Effector CD8-positive, alpha-beta T cell (primary cell): Measurements from ENCODE around the gene PCDHGB6.
"Not testable (repeated sequence)": the region's sequence is repeated elsewhere in the genome, so short reads cannot be mapped to it uniquely, and the experiment has no call there.

Experiments
- DNase-seq: peaks from one replicate; lab custom pipeline; 2025; lab: John Stamatoyannopoulos, UW

PCDHGB6 gene

DNA sequence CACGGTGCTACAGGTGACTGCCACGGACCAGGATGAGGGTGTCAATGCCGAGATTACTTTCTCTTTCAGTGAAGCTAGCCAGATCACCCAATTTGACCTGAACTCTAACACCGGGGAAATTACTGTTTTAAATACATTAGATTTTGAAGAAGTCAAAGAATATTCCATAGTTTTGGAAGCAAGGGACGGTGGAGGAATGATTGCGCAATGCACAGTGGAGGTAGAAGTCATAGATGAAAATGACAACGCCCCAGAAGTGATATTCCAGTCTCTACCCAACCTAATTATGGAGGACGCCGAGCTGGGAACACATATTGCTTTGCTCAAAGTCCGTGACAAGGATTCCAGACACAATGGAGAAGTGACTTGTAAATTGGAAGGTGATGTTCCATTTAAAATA lies 19.2 kb upstream of the PCDHGB6 start:
- no peak for DNase-seq

DNA sequence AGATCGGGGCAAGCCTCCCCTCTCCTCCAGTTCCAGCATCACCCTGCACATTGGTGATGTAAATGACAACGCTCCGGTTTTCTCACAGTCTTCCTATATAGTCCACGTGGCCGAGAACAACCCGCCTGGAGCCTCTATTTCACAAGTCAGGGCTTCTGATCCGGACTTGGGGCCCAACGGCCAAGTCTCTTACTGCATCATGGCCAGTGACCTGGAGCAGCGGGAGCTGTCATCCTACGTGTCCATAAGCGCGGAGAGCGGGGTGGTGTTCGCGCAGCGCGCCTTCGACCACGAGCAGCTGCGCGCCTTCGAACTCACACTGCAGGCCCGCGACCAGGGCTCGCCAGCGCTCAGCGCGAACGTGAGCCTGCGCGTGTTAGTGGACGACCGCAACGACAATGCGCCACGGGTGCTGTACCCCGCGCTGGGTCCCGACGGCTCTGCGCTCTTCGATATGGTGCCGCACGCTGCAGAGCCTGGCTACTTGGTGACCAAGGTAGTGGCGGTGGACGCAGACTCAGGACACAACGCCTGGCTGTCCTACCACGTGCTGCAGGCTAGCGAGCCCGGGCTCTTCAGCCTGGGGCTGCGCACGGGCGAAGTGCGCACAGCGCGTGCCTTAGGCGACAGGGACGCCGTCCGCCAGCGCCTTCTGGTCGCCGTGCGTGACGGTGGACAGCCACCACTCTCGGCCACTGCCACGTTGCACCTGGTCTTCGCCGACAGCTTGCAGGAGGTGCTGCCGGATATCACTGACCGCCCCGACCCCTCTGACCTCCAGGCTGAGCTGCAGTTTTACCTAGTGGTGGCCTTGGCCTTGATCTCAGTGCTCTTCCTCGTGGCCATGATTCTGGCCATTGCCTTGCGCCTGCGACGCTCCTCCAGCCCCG lies 18.4 kb upstream of the PCDHGB6 start:
- no peak for DNase-seq

DNA sequence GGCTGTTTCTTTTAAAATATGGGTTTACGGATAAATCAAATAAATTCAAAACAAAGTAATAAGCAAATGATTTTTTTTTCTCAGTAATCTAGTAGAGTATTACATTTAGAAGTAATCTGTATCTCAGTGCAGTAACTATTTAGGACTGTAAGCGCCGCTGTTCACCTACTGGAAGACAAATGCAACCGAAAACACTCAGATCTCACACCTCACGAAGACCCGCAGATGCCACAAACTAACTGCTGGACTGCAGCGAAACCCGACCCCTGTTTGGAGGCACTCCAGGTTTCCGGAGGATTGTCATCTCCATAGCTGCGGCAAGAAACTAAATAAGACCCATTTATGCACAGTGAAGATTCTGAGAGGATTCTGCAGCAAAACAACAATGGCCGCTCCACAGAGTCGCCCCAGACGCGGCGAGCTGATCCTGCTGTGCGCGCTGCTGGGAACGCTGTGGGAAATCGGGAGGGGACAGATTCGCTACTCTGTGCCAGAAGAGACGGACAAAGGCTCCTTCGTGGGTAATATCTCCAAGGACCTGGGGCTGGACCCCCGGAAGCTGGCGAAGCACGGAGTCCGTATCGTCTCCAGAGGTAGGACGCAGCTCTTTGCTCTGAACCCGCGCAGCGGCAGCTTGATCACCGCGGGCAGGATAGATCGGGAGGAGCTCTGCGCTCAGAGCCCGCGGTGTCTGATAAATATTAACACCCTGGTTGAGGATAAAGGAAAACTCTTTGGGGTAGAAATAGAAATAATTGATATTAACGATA lies 15.2 kb upstream of the PCDHGB6 start, which contains the start of gene PCDHGA8:
PCDHGA8 (plus strand) TSS at position 205 of the 770 bp plus-strand sequence; CDS start at position 386, 181 bp downstream.
- DNase-seq: no peak

DNA sequence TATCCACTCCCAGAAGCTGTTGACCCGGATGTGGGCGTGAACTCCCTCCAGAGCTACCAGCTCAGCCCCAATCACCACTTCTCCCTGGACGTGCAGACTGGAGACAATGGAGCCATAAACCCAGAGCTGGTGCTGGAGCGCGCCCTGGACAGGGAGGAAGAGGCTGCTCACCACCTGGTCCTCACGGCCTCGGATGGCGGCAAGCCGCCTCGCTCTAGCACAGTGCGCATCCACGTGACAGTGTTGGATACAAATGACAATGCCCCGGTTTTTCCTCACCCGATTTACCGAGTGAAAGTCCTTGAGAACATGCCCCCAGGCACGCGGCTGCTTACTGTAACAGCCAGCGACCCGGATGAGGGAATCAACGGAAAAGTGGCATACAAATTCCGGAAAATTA lies 14.6 kb upstream of the PCDHGB6 start:
- DNase-seq: no peak

DNA sequence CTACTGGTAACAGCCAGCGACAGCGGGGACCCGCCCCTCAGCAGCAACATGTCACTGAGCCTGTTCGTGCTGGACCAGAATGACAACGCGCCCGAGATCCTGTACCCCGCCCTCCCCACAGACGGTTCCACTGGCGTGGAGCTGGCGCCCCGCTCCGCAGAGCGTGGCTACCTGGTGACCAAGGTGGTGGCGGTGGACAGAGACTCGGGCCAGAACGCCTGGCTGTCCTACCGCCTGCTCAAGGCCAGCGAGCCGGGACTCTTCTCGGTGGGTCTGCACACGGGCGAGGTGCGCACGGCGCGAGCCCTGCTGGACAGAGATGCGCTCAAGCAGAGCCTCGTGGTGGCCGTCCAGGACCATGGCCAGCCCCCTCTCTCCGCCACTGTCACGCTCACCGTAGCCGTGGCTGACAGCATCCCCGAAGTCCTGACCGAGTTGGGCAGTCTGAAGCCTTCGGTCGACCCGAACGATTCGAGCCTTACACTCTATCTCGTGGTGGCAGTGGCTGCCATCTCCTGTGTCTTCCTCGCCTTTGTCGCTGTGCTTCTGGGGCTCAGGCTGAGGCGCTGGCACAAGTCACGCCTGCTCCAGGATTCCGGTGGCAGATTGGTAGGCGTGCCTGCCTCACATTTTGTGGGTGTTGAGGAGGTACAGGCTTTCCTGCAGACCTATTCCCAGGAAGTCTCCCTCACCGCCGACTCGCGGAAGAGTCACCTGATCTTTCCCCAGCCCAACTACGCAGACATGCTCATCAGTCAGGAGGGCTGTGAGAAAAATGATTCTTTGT lies 13.2 kb upstream of the PCDHGB6 start:
- not testable (repeated sequence) for DNase-seq

DNA sequence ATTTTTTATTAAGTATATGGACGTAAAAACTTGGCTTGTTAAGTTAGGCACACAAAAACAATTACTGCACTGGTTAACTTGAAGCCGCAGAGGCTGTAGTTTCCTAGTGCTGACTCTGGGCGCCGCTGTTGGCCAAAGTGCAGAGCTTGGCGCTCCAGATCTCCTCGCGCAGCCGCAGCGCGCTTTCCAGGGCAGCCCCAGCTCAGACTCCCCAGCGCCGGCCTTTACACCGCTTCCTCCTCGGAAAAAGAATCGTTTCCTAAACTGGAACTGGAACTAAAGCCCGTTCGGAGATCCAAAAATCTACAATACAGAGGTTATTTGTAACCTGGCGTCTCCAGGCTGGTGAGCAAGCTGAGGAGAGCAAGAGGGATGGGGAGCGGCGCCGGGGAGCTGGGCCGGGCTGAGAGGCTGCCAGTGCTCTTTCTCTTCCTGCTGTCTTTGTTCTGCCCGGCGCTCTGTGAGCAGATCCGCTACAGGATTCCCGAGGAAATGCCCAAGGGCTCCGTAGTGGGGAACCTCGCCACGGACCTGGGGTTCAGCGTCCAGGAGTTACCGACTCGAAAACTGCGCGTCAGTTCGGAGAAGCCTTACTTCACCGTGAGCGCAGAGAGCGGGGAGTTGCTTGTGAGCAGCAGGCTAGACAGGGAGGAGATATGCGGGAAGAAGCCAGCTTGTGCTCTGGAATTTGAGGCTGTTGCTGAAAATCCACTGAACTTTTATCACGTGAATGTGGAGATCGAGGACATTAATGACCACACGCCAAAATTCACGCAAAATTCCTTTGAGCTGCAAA lies 9.9 kb upstream of the PCDHGB6 start, which contains the start of gene PCDHGB5:
PCDHGB5 (plus strand) TSS at position 192 of the 796 bp plus-strand sequence; CDS start at position 373, 181 bp downstream.
- DNase-seq: not testable (repeated sequence)

DNA sequence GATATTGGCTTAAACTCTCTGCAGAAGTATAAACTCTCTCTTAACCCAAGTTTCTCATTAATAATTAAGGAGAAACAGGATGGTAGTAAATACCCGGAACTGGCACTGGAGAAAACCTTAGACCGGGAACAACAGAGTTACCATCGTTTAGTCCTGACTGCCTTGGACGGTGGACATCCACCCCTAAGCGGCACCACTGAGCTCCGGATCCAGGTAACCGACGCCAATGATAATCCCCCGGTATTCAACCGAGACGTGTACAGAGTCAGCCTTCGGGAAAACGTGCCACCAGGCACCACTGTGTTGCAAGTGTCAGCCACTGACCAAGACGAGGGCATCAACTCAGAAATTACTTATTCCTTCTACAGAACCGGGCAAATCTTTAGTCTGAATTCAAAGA lies 9.2 kb upstream of the PCDHGB6 start:
- no peak for DNase-seq

DNA sequence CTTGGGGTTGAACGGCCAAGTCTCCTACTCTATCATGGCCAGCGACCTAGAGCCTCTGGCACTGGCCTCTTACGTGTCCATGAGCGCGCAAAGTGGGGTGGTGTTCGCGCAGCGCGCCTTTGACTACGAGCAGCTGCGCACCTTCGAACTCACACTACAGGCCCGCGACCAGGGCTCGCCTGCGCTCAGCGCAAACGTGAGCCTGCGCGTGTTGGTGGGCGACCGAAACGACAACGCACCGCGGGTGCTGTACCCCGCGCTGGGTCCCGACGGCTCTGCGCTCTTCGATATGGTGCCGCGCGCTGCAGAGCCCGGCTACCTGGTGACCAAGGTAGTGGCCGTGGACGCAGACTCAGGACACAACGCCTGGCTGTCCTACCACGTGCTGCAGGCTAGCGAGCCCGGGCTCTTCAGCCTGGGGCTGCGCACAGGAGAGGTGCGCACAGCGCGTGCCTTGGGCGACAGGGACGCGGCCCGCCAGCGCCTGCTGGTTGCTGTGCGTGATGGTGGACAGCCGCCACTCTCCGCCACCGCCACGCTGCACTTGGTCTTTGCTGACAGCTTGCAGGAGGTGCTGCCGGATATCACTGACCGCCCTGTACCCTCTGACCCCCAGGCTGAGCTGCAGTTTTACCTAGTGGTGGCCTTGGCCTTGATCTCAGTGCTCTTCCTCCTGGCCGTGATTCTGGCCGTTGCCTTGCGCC lies 8.1 kb upstream of the PCDHGB6 start:
- no peak for DNase-seq

DNA sequence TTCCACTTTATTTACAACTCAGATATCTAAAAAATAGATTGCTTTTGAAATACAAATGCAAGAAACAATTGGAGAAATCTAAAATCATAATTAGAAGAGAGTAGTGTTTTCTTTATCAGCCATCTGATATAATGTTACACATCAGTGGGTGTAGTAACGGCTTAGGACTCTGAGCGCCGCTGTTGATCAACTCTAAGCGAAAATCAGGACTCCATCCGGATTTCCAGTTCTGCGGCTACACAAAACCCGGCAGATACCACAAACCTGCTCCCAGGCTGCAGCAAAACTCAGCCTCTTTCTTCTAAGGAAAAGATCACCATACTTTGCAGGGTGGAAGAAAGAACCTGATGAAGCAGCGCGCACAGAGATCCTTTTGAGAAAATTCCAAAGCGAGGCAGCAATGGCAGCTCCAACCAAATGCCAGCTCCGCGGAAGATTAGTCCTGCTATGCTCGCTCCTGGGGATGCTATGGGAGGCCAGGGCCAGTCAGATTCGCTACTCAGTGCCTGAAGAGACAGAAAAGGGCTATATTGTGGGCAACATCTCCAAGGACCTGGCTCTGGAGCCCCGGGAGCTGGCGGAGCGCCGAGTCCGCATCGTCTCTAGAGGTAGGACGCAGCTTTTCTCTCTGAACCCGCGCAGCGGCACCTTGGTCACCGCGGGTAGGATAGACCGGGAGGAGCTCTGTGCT lies 5.1 kb upstream of the PCDHGB6 start, which contains the start of gene PCDHGA9:
PCDHGA9 (plus strand) TSS at position 226 of the 691 bp plus-strand sequence; CDS start at position 401, 175 bp downstream.
- no peak for DNase-seq

DNA sequence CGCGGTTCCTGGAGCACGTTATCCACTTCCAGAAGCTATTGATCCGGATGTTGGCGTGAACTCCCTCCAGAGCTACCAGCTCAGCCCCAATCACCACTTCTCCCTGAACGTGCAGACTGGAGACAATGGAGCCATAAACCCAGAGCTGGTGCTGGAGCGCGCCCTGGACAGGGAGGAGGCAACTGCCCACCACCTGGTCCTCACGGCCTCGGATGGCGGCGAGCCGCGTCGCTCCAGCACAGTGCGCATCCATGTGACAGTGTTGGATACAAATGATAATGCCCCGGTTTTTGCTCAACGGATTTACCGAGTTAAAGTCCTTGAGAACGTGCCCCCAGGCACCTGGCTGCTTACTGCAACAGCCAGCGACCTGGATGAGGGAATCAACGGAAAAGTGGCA lies 4.4 kb upstream of the PCDHGB6 start:
- no peak for DNase-seq

DNA sequence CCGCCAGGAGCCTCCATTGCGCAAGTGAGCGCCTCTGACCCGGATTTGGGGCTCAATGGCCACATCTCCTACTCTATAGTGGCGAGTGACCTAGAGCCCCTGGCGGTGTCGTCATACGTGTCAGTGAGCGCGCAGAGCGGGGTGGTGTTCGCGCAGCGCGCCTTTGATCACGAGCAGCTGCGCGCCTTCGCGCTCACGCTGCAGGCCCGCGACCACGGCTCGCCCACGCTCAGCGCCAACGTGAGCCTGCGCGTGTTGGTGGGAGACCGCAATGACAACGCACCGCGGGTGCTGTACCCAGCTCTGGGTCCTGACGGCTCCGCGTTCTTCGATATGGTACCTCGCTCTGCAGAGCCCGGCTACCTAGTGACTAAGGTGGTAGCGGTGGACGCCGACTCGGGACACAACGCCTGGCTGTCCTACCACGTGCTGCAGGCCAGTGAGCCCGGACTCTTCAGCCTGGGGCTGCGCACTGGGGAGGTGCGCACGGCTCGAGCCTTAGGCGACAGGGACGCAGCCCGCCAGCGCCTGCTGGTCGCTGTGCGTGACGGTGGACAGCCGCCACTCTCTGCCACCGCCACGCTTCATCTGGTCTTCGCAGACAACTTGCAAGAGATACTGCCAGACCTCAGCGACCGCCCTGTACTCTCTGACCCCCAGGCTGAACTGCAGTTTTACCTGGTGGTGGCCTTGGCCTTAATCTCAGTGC lies 1.9 kb downstream of the PCDHGB6 start:
- DNase-seq: no peak

DNA sequence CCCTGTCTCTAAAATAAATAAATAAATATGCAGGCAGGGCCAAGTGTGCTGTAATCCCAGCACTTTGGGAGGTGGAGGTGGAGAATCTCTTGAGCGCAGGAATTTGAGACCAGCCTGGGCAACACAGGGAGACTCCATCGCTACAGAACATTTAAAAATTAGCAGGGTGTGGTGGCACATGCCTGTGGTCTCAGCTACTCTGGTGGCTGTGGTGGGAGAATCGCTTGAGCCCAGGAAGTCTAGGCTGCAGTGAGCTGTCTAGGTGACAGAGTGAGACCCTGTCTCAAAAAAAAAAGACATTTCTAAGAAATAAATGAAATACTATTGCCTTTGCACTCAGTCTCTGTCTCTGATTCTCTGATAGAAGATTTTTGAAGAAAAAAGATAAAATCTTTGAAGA lies 3.8 kb downstream of the PCDHGB6 start:
- no peak for DNase-seq

DNA sequence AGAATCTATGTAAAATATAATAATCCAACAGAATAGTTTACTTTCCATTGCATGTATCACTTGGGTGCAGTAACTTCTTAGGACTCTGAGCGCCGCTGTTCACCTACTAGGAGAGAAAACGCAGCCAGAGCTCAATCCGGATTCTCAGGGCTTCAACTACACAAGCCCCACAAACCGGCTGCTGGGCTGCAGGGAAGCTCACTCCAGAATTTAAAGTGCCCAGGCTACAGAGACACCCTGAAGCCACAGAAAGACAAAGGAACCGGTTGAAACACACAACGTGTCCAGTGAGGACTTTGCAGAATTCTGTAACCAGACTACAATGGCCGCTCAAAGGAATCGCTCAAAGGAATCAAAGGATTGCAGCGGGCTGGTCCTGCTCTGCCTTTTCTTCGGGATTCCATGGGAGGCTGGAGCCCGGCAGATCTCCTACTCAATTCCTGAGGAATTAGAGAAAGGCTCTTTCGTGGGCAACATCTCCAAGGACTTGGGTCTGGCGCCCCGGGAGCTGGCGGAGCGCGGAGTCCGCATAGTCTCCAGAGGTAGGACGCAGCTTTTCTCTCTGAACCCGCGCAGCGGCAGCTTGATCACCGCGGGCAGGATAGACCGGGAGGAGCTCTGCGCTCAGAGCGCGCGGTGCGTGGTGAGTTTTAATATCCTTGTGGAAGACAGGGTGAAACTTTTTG lies 5.2 kb downstream of the PCDHGB6 start, which contains the start of gene PCDHGA10:
PCDHGA10 (plus strand) TSS at position 134 of the 686 bp plus-strand sequence; CDS start at position 323, 189 bp downstream.
- peak; percentile 19 for DNase-seq

DNA sequence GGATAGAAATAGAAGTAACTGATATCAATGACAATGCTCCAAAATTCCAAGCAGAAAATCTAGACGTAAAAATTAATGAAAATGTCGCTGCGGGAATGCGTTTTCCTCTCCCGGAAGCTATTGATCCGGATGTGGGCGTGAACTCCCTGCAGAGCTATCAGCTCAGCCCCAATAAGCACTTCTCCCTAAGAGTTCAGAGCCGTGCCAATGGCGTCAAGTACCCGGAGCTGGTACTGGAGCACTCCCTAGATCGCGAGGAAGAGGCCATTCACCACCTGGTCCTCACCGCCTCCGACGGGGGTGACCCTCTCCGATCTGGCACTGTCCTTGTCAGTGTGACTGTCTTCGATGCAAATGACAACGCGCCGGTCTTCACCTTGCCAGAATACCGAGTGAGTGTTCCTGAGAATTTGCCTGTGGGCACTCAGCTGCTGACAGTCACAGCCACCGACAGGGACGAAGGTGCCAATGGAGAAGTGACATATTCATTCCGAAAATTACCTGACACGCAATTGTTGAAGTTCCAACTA lies 5.8 kb downstream of the PCDHGB6 start:
- DNase-seq: no peak

DNA sequence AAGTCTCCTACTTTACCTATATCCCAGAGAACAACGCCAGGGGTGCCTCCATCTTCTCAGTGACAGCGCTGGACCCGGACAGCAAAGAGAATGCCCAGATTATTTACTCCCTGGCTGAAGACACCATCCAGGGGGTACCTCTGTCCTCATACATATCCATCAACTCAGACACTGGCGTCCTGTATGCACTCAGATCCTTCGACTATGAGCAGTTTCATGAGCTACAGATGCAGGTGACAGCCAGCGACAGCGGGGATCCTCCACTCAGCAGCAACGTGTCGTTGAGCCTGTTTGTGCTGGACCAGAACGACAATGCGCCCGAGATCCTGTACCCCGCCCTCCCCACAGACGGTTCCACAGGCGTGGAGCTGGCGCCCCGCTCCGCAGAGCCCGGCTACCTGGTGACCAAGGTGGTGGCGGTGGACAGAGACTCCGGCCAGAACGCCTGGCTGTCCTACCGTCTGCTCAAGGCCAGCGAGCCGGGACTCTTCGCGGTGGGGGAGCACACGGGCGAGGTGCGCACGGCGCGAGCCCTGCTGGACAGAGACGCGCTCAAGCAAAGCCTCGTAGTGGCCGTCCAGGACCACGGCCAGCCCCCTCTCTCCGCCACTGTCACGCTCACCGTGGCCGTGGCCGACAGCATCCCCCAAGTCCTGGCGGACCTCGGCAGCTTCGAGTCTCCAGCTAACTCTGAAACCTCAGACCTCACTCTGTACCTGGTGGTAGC lies 6.9 kb downstream of the PCDHGB6 start:
- DNase-seq: not testable (repeated sequence)

DNA sequence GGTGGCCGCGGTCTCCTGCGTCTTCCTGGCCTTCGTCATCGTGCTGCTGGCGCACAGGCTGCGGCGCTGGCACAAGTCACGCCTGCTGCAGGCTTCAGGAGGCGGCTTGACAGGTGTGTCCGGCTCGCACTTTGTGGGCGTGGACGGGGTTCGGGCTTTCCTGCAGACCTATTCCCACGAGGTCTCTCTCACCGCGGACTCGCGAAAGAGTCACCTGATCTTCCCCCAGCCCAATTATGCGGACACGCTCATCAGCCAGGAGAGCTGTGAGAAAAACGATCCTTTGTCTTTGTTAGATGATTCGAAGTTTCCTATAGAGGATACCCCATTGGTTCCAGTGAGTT lies 7.4 kb downstream of the PCDHGB6 start:
- not testable (repeated sequence) for DNase-seq

DNA sequence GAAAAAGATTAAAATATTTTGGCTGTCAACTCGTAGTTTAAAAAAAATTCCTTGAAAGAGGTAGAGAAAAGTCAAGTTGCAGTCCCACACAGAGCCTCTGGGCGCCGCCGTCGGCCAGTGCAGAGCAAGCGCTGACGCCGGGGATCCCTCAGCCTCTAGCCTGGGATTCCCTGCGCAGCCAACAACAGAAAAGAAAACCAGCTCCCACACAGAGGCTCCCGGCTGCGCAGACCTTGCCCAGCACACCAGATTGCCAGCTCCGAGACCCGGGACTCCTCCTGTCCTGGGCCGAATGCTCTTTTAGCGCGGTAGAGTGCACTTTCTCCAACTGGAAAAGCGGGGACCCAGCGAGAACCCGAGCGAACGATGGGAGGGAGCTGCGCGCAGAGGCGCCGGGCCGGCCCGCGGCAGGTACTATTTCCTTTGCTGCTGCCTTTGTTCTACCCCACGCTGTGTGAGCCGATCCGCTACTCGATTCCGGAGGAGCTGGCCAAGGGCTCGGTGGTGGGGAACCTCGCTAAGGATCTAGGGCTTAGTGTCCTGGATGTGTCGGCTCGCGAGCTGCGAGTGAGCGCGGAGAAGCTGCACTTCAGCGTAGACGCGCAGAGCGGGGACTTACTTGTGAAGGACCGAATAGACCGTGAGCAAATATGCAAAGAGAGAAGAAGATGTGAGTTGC lies 9.8 kb downstream of the PCDHGB6 start, which contains the start of gene PCDHGB7:
PCDHGB7 (plus strand) TSS at position 184 of the 679 bp plus-strand sequence; CDS start at position 367, 183 bp downstream.
- not testable (repeated sequence) for DNase-seq
